ENCODE data around the gene VWCE. TPM values are rescaled to one million over a fixed set of nuclear protein-coding genes. Genes with fewer than 3 reads are reported as not detected.
"Not testable (repeated sequence)": the region's sequence is repeated elsewhere in the genome, so short reads cannot be mapped to it uniquely, and the experiment has no call there.

The VWCE gene
- total RNA-seq, 1 donor from 2014 or later, result 3.4 TPM

- DNase-seq (ENCODE audit: extremely low spot score in 2 of 2); H3K9me3 ChIP-seq; H3K27me3 ChIP-seq; H3K27ac ChIP-seq; H3K36me3 ChIP-seq; intact Hi-C loops (cut with DNase I); H3K4me3 ChIP-seq; H3K4me1 ChIP-seq: not testable (repeated sequence)
These were observed 58.0 kb downstream of the VWCE start for GRCh38 chr11:61237130-61237529.

DNA sequence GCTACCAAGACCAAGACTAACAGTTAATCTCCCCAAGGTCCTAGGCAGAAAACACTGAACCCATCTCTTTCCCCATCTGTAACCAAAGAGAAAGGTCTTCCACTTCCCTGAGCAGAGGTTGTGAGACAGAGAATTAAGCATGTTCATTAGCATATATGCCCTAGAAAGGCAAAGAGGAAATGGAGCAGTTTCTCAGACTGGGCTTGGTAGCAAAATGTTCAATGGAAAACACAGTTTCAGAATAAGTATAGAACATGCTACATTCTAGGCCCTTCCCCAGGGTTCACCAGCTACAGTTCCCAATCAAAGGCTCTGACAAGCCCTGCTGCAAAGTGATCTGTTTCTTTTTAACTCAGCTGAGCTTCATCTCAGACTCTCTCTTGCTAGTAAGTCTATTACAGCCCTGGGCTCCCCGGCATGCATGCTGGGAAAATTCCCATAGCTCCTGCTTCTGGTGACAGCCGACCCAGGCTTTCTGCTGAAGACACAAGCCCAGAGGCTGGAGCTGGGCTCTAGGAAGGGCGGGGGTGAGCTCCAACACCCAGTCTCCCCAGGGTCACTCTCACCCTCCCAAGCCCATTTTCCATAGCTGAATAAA lies 62.5 kb downstream of the VWCE start:
- H3K27ac ChIP-seq; H3K9me3 ChIP-seq; DNase-seq (ENCODE audit: extremely low spot score in 2 of 2); H3K27me3 ChIP-seq; H3K4me1 ChIP-seq; H3K36me3 ChIP-seq; intact Hi-C loops (cut with DNase I); H3K4me3 ChIP-seq: not testable (repeated sequence)

- H3K36me3 ChIP-seq, H3K4me3 ChIP-seq: not testable (repeated sequence)
These were observed 63.5 kb downstream of the VWCE start for GRCh38 chr11:61231585-61231984.

GRCh38 chr11:61231033-61231432 lies 64.1 kb downstream of the VWCE start:
- H3K27ac ChIP-seq; H3K4me3 ChIP-seq; DNase-seq (ENCODE audit: extremely low spot score in 2 of 2); H3K9me3 ChIP-seq; intact Hi-C loops (cut with DNase I); H3K36me3 ChIP-seq; H3K27me3 ChIP-seq; H3K4me1 ChIP-seq: not testable (repeated sequence)

More at GRCh38 chr11:61231585-61231984, 63.5 kb downstream of the VWCE start:
- intact Hi-C loops (cut with DNase I); H3K27ac ChIP-seq; H3K9me3 ChIP-seq; H3K27me3 ChIP-seq; H3K4me1 ChIP-seq; DNase-seq (ENCODE audit: extremely low spot score in 2 of 2): not testable (repeated sequence)

DNA sequence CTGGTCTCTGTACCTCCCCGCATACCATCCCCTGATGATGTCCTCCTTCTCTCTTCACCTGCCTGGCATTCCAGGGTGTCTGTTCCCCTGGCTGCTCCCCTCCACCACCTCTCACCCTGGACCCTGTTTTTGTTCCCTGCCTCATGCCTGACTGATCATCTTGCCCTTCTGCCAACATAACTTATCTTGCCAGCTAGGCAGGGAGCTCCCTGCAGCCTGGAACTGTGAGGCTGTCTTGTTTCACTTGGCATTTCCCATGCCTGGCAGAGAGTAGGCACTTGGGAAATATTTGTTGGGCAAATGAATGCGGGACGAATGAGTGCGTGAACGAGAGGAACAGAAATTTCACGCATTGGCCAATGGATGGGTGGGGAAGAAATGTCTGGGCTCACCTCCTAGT lies 65.7 kb downstream of the VWCE start:
- H3K4me3 ChIP-seq; H3K27ac ChIP-seq; H3K36me3 ChIP-seq; H3K4me1 ChIP-seq; DNase-seq (ENCODE audit: extremely low spot score in 2 of 2); H3K9me3 ChIP-seq; intact Hi-C loops (cut with DNase I); H3K27me3 ChIP-seq: not testable (repeated sequence)

GRCh38 chr11:61226457-61227137 lies 68.5 kb downstream of the VWCE start:
- DNase-seq (ENCODE audit: extremely low spot score in 2 of 2); H3K4me1 ChIP-seq; H3K36me3 ChIP-seq; intact Hi-C loops (cut with DNase I); H3K27ac ChIP-seq; H3K4me3 ChIP-seq; H3K27me3 ChIP-seq; H3K9me3 ChIP-seq: not testable (repeated sequence)

- DNase-seq (ENCODE audit: extremely low spot score in 2 of 2); H3K9me3 ChIP-seq; H3K4me1 ChIP-seq; H3K4me3 ChIP-seq; H3K27me3 ChIP-seq; H3K27ac ChIP-seq; intact Hi-C loops (cut with DNase I); H3K36me3 ChIP-seq: not testable (repeated sequence)
These were observed 72.4 kb downstream of the VWCE start for GRCh38 chr11:61222692-61223091.

DNA sequence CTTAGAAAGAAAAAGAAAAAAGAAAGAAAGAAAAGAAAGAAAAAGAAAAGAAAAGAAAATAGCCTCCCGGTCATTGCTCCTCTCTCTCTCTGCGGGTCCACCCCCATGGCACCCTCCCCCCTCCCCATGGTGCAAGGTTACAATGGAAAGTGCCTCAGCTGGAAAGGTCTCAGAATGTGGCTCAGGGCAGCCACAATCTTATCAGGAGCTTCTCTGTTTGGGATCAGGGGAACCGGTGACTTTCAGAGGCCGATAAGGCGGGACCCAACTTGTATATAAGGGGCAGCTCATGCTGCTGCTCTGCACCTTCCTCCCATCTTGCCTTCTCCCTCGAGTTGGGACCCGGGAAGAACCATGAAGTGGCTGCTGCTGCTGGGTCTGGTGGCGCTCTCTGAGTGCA lies 73.1 kb downstream of the VWCE start, which contains the start of gene PGA4:
PGA4 (plus strand) TSS at position 301 of the 400 bp plus-strand sequence; CDS start at position 355, 54 bp downstream.
- H3K4me1 ChIP-seq; H3K36me3 ChIP-seq; H3K4me3 ChIP-seq; DNase-seq (ENCODE audit: extremely low spot score in 2 of 2); H3K27me3 ChIP-seq; H3K9me3 ChIP-seq; H3K27ac ChIP-seq; intact Hi-C loops (cut with DNase I): not testable (repeated sequence)

DNA sequence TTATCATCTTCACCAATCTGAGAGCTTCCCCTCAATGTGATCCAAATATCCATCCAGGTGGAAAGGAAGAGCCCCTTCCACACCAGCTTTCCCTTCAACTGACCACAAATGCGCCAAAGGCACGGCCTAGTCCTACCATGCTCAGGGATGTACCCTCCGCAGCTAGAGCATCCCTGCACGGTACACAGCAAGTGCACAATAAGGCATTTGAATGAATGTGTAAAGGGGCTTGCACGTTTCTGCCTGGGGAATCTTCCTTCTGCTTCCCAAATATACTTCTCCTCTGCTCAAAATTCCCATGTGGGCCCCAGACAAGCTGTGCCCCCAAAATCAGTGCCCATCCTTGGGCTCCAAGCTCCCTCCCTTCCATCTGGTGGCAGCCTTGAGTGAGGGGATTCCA lies 76.1 kb downstream of the VWCE start:
- H3K27me3 ChIP-seq; intact Hi-C loops (cut with DNase I); H3K27ac ChIP-seq; H3K4me1 ChIP-seq; DNase-seq (ENCODE audit: extremely low spot score in 2 of 2); H3K4me3 ChIP-seq; H3K36me3 ChIP-seq; H3K9me3 ChIP-seq: not testable (repeated sequence)

- H3K27ac ChIP-seq; intact Hi-C loops (cut with DNase I); H3K4me3 ChIP-seq; H3K9me3 ChIP-seq; H3K36me3 ChIP-seq; DNase-seq (ENCODE audit: extremely low spot score in 2 of 2); H3K4me1 ChIP-seq; H3K27me3 ChIP-seq: not testable (repeated sequence)
These were observed 76.8 kb downstream of the VWCE start for GRCh38 chr11:61218306-61218705.

- intact Hi-C loops (cut with DNase I); H3K9me3 ChIP-seq; H3K4me3 ChIP-seq; H3K27me3 ChIP-seq; H3K36me3 ChIP-seq; H3K4me1 ChIP-seq; DNase-seq (ENCODE audit: extremely low spot score in 2 of 2); H3K27ac ChIP-seq: not testable (repeated sequence)
These were observed 81.3 kb downstream of the VWCE start for GRCh38 chr11:61213711-61214324.

DNA sequence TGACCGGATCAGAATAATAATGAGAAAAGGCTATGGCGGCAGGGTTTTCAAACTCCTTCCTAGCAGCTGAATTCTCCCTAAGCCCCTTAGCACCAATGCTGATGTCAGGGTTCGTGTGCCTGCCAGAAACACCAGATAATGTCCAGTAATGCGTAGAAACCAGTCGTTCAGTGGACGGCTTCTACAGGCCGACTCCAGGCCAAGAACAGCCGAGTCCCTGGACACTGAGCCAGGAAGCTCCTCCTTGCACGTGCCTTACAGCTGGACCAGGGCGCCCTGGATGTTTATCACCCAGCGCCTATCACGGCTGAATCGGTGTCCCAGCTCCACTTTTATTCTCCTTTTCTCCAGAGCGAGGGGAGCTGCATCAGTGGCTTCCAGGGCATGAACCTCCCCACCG lies 82.9 kb downstream of the VWCE start:
- H3K27ac ChIP-seq; H3K4me3 ChIP-seq; H3K4me1 ChIP-seq; H3K9me3 ChIP-seq; H3K36me3 ChIP-seq; H3K27me3 ChIP-seq; DNase-seq (ENCODE audit: extremely low spot score in 2 of 2); intact Hi-C loops (cut with DNase I): not testable (repeated sequence)

DNA sequence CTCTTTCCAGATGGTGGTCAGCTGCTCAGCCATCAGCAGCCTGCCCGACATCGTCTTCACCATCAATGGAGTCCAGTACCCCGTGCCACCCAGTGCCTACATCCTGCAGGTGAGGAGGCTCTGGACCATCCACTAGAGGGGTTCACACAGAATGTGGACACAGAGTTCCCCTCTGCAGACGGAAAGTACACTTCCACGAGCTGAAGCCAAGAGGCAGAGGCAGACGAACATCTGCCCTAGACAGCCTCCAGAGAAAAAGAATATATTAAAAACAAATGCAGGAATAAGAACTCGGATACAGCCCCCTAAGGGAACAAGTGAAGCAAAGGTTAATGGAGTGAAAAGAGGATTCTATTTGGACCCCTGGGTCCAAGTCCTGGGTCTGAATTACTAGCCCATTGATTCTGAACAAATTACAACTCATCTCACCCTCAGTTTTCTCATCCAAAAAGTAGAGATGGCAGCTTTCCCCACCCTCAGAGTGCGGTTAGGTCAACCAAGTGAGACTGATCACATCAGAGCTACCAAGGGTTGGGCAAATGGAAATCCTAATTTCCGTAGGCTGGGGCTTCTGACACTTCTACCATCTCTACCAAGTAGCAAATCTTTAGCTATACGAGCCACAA lies 83.7 kb downstream of the VWCE start:
- DNase-seq (ENCODE audit: extremely low spot score in 2 of 2); H3K4me1 ChIP-seq; intact Hi-C loops (cut with DNase I); H3K27ac ChIP-seq; H3K36me3 ChIP-seq; H3K27me3 ChIP-seq; H3K9me3 ChIP-seq; H3K4me3 ChIP-seq: not testable (repeated sequence)

Data from vagina (tissue), 2 donors.